BE2C (cell line): ENCODE measurements around the gene DES.

ENCODE experiments used
- DNase-seq: peaks from one replicate; pipeline ENCODE4 v3.0.0-alpha.2; 2020
- H3K27me3 ChIP-seq: fragments of 250-450 bp; sonication (Bioruptor Pico); 2 replicates; pipeline ENCODE4 v1.5.1; 2020; ENCODE audit warnings: mild to moderate bottlenecking
- H3K36me3 ChIP-seq: fragments of 250-450 bp; sonication (Bioruptor Pico); 2 replicates; pipeline ENCODE4 v1.5.1; 2020; ENCODE audit warnings: mild to moderate bottlenecking
- H3K4me1 ChIP-seq: fragments of 250-450 bp; sonication (Bioruptor Pico); 2 replicates; pipeline ENCODE4 v1.5.1; 2020
- H3K4me3 ChIP-seq: 2 replicates; pipeline ENCODE4 v1.5.1; 2011; ENCODE audit warnings: low read depth, low read length
- H3K9me3 ChIP-seq: fragments of 250-450 bp; sonication (Bioruptor Pico); 2 replicates; pipeline ENCODE4 v1.5.1; 2020
- CTCF ChIP-seq: IDR thresholded peaks from 2 replicates; pipeline ENCODE4 v1.5.1; 2012; ENCODE audit warnings: mild to moderate bottlenecking, low read depth, low read length

Gene DES

GRCh38 chr2:219444566-219445091 lies 26.5 kb downstream of the DES start:
- peaks cover 32% of the 10 kb centered on the region for H3K4me1 ChIP-seq
- peak overlapping the region; percentile 62 for H3K4me3 ChIP-seq
- H3K36me3 ChIP-seq, result peaks cover 26% of the 10 kb centered on the region
- peak; percentile 75 for DNase-seq
- no peaks in the 10 kb centered on the region for H3K27me3 ChIP-seq
- no peak for TF ChIP-seq CTCF
- H3K9me3 ChIP-seq, result no peaks in the 10 kb centered on the region

GRCh38 chr2:219445220-219445640 lies 27.1 kb downstream of the DES start:
- Histone ChIP-seq H3K36me3 (peaks cover 32% of the 10 kb centered on the region), H3K4me3 (peak overlapping the region; percentile 62)
- DNase-seq, result no peak

GRCh38 chr2:219446101-219446504 lies 27.9 kb downstream of the DES start:
- no peaks in the 10 kb centered on the region for H3K27me3 ChIP-seq
- peaks cover 40% of the 10 kb centered on the region for H3K36me3 ChIP-seq
- H3K4me1 ChIP-seq, result peaks cover 33% of the 10 kb centered on the region
- peak overlapping the region; percentile 62 for H3K4me3 ChIP-seq
- no peaks in the 10 kb centered on the region for H3K9me3 ChIP-seq
- peak; percentile 92 for DNase-seq
- TF ChIP-seq CTCF, result no peak; the same call in 1 of the 2 replicates

More at GRCh38 chr2:219445220-219445640, 27.1 kb downstream of the DES start:
- H3K4me1 ChIP-seq, result peaks cover 32% of the 10 kb centered on the region
- no peaks in the 10 kb centered on the region for H3K27me3 ChIP-seq
- no peaks in the 10 kb centered on the region for H3K9me3 ChIP-seq
- no peak for TF ChIP-seq CTCF

GRCh38 chr2:219446689-219447088 lies 28.5 kb downstream of the DES start:
- no peak overlapping the region for H3K4me3 ChIP-seq
- TF ChIP-seq CTCF, result no peak
- H3K36me3 ChIP-seq, result peaks cover 45% of the 10 kb centered on the region
- no peaks in the 10 kb centered on the region for H3K9me3 ChIP-seq
- peaks cover 34% of the 10 kb centered on the region for H3K4me1 ChIP-seq
- no peak for DNase-seq
- H3K27me3 ChIP-seq, result no peaks in the 10 kb centered on the region

GRCh38 chr2:219447242-219448098 lies 29.3 kb downstream of the DES start:
- Histone ChIP-seq H3K36me3 (peaks cover 47% of the 10 kb centered on the region), H3K27me3 (no peaks in the 10 kb centered on the region), H3K9me3 (no peaks in the 10 kb centered on the region), H3K4me1 (peaks cover 42% of the 10 kb centered on the region), H3K4me3 (no peak overlapping the region)
- DNase-seq, result no peak
- TF ChIP-seq CTCF, result no peak
